NB4 (cell line): ENCODE measurements around the gene KCNT2.

Experiments used
- DNase-seq: peaks from one replicate; pipeline ENCODE4 v3.0.0; 2010; ENCODE audit warnings: low read depth
- H3K4me3 ChIP-seq: one replicate; pipeline ENCODE4 v1.5.1; 2011; ENCODE audit warnings: mild to moderate bottlenecking, low read depth, low read length, moderate library complexity
- CTCF ChIP-seq: IDR thresholded peaks from one replicate; pipeline ENCODE4 v1.5.1; 2012; ENCODE audit warnings: low read depth, low read length
- MAX ChIP-seq: IDR thresholded peaks from 2 replicates; pipeline ENCODE4 v1.6.1; 2011; ENCODE audit warnings: low read depth, low read length
- MYC ChIP-seq: IDR thresholded peaks from 2 replicates; pipeline ENCODE4 v1.6.1; 2011; ENCODE audit warnings: low read depth, low read length
- POLR2A ChIP-seq: IDR thresholded peaks from 2 replicates; pipeline ENCODE4 v1.6.1; 2011; ENCODE audit warnings: mild to moderate bottlenecking; ENCODE audit not compliant: insufficient read length; ENCODE audit errors: extremely low read depth

The KCNT2 gene

DNA sequence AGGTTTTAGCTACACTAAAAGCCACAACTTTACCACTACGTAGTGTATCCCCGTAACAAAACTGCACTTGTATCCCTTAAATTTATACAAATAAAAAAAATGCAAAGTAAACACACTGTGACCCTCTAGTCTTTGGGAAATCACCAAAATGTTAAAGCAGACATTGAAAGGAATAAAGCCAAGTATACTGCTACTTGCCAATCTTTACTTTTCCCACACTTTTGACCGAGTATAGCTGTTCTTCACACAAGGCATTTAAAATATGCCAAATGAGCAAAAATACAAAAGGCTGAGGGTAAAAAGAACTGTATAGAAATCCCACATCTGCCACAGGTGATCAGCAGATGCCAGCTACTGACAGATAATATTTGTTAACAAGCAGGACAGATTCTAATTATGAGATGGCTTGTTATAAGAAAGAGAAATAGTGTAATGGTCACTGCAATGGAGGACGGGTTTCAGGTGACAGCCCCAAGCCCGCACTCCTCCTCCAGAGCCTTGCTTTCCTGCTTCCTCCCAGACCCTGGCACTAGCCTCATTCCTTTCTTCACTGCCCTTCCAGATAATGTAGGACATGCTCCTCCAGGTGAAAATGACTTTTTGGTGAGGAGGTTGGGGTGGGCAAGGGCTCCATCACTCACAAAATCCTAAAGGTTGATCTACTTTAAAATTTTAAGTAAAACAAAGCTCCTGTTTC, 18.1 kb downstream of the KCNT2 start:
- no peak for DNase-seq
- no peak overlapping the region for H3K4me3 ChIP-seq
- no peak for TF ChIP-seq MYC
- TF ChIP-seq POLR2A, result no peak
- no peak for TF ChIP-seq CTCF
- no peak for TF ChIP-seq MAX

DNA sequence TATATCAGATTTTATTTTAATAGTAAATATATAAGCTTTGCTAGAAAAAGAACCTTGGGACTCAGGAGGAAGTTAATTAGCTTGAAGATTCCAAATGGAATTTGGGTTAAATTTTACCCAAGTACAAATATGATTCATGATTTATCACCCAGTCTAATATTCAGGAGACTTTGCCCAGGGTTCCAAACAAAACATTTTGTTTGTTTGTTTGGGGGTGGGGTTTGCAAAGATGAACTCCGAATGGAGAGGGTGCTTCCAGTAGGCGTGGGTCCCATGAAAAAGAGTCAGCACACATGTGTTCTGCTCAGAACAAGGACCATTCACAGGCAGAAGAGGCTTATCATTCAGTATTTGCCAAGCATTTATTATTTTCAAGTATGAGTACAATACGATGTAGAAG, 23.5 kb downstream of the KCNT2 start:
- TF ChIP-seq MYC (no peak), CTCF (no peak), MAX (no peak), POLR2A (no peak)
- no peak overlapping the region for H3K4me3 ChIP-seq
- DNase-seq, result no peak

- no peak for TF ChIP-seq POLR2A
- TF ChIP-seq CTCF, result no peak
- no peak for TF ChIP-seq MAX
- TF ChIP-seq MYC, result no peak
- H3K4me3 ChIP-seq, result no peak overlapping the region
- DNase-seq, result no peak
These were observed 30.9 kb downstream of the KCNT2 start for GRCh38 chr1:196577386-196577785.

DNA sequence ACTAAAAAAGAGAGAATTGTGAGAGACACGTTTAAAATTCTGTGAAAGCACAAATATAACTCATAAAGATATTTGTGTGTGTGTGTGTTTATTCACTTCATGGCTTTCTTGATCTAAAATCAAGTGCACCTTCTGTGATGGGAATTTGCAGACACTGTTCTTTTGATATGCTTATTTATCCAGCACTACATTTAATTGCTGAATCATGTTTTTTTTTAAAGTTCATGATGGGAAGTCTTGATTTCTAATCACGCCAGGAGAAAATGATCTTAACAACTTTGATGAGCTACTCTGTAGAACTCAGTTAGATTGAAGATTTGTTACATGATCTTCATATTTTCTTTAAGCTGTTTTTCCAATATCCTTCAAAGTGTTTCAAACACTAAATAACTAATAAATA, 35.0 kb downstream of the KCNT2 start:
- no peak for DNase-seq
- no peak overlapping the region for H3K4me3 ChIP-seq
- no peak for TF ChIP-seq CTCF
- TF ChIP-seq POLR2A, result no peak
- TF ChIP-seq MAX, result no peak
- TF ChIP-seq MYC, result no peak

GRCh38 chr1:196567238-196567637, 41.0 kb downstream of the KCNT2 start:
- DNase-seq, result no peak
- TF ChIP-seq MYC (no peak), POLR2A (no peak), MAX (no peak), CTCF (no peak)
- no peak overlapping the region for H3K4me3 ChIP-seq

DNA sequence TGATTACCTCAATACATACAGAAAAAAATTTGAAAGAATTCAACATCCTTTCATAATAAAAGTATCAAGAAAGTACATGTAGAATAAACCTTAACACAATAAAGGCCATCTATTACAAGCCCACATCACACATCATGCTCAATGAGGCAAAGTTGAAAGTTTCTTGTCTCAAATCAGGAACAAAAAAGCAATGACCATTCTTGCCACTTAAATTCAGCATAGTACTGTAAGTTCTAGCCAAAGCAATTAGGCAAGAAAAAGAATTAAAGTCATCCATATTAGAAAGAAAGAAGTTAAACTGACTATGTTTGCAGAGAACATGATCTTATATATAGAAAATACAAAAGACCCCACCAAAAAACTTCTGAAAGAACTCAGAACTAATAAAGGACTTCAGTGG, 44.5 kb downstream of the KCNT2 start:
- no peak overlapping the region for H3K4me3 ChIP-seq
- no peak for DNase-seq
- TF ChIP-seq POLR2A (no peak), MAX (no peak), MYC (no peak), CTCF (no peak)
